ES-I3 (cell line): ENCODE measurements around the gene ARPC5.
A peak's percentile ranks its signal among the peaks of the same experiment; 100 is the strongest.
"Not testable (repeated sequence)": the region's sequence is repeated elsewhere in the genome, so short reads cannot be mapped to it uniquely, and the experiment has no call there.

Source experiments
- H3K36me3 ChIP-seq: 2 replicates; pipeline ENCODE4 v1.6.1; 2013; ENCODE audit warnings: mild to moderate bottlenecking, low read length, control low read depth, moderate library complexity; ENCODE audit not compliant: insufficient read depth
- H3K4me1 ChIP-seq: 2 replicates; pipeline ENCODE4 v1.6.1; 2013; ENCODE audit warnings: mild to moderate bottlenecking, control low read depth, low read length; ENCODE audit not compliant: insufficient read depth
- H3K9ac ChIP-seq: 2 replicates; pipeline ENCODE4 v1.6.1; 2013; ENCODE audit warnings: low read depth, mild to moderate bottlenecking, low read length, moderate library complexity
- H3K9me3 ChIP-seq: 2 replicates; pipeline ENCODE4 v1.6.1; 2013; ENCODE audit warnings: mild to moderate bottlenecking, low read length, moderate library complexity; ENCODE audit not compliant: control insufficient read depth, insufficient read depth

The ARPC5 gene

DNA sequence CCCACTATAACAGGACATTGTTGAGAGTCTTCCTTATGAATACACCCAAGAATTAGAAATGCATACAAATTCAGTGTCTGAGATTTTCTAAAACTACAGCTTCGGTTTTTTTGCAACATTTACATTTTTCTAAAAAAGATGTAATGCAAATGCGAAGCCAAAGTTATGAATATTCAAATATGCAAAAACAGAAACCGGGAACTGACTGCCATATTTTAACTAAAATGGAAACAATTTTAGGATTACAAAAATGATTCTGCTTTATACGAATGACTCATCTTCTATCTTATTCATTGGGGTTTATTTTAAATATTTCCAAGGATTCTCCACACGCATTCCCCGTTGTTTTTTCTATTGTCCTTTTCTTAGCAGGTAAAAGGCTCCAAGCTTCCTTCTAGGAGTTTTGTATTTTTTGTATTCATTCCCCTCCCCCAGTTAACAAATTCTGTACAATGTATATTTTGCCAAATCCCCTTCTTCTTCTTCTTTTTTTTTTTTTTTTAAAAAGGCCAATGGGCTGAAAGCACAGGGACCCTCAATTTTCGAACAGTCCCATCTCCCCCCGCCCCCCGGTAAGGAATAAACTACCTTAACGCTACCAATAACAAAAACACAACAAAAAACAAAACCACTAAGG, 1.0 kb downstream of the ARPC5 start:
- peak overlapping the region; percentile 93 for H3K9ac ChIP-seq
- no peaks in the 10 kb centered on the region for H3K4me1 ChIP-seq
- H3K9me3 ChIP-seq, result no peaks in the 10 kb centered on the region
- no peaks in the 10 kb centered on the region for H3K36me3 ChIP-seq

DNA sequence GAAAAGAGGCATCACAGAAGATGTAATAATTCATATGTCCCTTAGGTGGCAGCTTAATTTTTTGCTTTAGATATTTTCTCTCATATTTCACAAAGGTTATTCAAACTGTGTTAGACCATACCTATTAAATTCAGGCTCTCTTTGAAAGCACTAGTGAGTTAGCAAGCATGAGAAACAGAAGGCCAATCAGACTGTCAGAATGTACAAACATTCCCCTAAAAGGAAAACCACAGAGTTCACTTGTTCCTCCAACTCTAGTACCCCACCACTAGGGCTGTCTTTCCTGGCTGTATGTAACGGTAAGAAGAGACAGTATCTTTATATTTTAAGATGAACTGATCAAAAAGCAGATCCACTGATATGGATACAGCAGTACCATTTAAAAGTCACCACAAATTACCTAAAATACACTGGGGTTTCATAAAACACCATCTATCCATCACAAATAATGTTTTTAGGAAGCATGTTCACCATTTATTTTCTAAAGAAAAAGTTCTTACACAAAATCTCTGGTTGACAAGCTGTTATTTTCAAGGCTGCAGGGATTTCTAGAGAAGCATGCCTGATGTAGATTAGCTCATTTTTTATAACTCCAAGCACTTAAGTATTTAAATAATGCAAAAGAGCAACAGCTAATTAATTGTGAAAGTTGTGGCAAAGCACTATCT, 1.8 kb downstream of the ARPC5 start:
- no peaks in the 10 kb centered on the region for H3K9me3 ChIP-seq
- H3K4me1 ChIP-seq, result no peaks in the 10 kb centered on the region
- peak overlapping the region; percentile 93; the same call in 1 of the 2 replicates for H3K9ac ChIP-seq
- no peaks in the 10 kb centered on the region for H3K36me3 ChIP-seq

DNA sequence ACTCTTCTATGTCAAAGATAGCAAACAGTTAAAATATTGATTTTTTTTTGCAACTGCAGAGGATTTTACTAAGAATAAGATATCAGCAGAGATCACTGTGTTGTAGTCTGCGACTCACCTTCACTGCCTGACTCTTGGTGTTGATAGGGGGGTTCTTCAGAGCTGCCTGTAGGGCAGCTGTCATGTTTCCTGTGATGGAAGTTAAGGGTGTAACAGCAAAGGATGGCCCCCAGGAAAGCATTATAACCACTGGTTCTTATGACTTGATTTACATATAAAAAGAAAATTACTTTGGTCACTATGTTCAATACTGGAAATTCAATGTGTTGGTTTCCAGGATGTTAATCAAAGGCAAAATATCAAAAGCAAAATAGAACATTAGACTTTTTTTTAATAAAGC, 2.6 kb downstream of the ARPC5 start:
- no peaks in the 10 kb centered on the region for H3K36me3 ChIP-seq
- no peaks in the 10 kb centered on the region for H3K4me1 ChIP-seq
- H3K9me3 ChIP-seq, result no peaks in the 10 kb centered on the region
- no peak overlapping the region for H3K9ac ChIP-seq

DNA sequence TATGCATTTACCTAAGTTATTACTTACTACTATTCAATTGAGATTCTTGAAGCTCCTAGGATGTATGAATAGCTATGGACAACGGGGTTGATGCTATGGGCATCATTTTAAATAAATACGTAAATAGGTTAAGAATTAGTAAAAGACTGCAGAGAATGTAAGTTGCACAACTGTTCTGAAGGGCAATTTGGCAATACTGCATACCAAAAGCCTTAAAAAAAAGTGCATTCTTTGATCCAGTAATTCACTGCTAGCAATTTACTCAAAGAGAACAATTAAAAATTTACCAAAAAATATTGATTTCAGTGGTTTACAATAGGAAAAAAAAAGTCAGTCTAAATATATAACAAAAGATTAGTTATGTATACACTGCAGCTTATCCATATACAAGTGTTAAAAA, 3.5 kb downstream of the ARPC5 start:
- no peaks in the 10 kb centered on the region for H3K36me3 ChIP-seq
- no peaks in the 10 kb centered on the region for H3K9me3 ChIP-seq
- no peaks in the 10 kb centered on the region for H3K4me1 ChIP-seq
- H3K9ac ChIP-seq, result no peak overlapping the region

DNA sequence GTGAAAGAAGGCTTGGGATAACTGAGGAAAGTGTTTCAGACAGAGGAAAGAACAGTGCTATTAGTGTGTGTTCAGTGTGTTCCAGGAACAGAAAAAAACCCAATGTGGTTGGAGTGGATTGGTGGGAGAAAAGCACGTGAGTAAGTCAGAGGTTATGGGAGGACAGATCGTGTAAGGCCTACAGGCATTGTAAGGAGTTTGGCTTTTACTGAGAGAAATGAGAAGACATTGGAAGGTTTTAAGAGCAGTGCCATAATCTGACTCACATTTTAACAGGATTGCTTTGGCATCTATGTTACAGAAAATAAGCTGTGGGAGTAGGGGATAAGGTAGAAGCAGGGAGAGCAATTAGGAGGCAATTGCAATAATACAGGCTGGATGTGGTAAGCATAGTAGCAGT, 4.8 kb downstream of the ARPC5 start:
- no peaks in the 10 kb centered on the region for H3K9me3 ChIP-seq
- H3K4me1 ChIP-seq, result no peaks in the 10 kb centered on the region
- no peak overlapping the region for H3K9ac ChIP-seq
- H3K36me3 ChIP-seq, result no peaks in the 10 kb centered on the region

DNA sequence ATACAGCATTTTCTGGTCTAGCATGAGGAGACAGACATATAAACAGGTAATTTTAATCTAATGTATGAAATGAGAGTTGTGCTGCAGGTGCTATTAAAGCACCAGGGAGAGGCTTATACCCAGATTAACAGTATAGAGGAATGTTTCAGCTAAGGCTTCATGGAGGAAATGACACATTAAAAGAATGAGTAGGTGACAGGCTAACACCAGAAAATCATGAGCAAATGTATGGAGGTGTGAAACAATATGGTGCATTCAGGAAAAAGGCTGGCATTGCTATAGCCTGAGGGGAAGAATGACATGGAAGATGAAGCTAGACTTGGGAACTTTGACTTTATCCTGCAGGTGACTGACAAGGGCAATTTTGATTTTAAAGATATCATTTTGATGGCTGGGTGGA, 7.0 kb downstream of the ARPC5 start:
- Histone ChIP-seq H3K36me3 (no peaks in the 10 kb centered on the region; the same call in 1 of the 2 replicates), H3K9me3 (no peaks in the 10 kb centered on the region), H3K4me1 (no peaks in the 10 kb centered on the region), H3K9ac (no peak overlapping the region)

DNA sequence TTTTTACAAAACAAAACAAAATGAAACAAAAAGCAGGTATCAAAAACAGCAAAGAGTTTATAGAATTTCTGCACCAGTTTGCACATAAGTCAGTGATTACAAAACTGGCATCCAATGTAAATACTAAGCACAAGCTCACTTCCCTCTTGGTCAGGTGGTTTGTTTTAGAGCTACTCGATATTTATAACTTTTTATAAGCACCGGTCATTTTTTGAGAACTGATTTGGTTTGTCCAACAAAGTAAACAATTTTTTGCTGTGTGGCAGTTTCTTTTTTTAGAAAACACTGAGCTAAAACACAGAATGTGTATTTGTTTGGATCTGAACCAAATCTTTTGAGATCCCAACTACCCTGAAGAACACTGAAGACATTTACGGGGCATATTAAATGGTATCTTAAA, 9.3 kb downstream of the ARPC5 start:
- H3K4me1 ChIP-seq, H3K9me3 ChIP-seq, H3K36me3 ChIP-seq, H3K9ac ChIP-seq: not testable (repeated sequence)

DNA sequence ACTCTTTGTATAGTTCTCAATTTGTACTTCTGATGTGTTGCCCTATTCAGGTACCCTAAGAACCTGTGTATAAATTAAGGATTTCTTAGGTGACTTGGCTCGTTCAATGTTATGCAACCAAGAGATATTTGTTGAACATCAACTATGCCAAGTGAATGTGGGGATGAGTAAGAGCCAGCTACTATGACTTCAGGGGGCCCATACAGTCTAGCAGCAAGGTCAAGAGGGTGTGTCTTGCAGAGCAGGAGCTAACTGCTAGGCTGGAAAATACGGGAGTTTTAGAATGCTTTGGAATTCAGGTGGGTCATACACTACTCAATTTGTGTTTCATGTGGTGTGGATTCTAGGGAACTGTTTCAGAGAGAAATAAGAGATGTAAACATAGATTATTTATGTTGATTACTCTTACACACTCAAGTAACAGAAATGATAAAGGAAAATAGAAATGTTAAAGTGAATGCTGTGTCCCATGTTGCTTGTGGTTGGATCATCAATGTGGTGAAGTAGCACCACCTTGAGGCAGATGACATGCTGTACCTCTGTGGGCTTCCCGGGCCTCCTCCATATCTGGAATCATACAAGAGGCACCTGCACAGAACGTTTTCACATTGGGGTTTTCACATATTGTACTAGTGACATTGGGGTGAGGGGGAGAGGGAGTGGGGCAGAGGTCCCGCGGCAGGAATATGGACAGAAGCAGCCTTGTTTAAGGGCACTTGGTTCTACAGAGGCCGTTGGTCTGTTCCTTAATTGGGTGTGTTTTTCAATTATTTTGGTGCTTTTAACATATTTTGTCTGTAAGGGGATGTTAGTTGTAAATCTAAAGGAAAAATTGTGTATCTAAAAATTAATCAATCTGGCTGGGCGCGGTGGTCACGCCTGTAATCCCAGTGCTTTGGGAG, 12.4 kb downstream of the ARPC5 start:
- no peaks in the 10 kb centered on the region; the same call in 1 of the 2 replicates for H3K36me3 ChIP-seq
- no peaks in the 10 kb centered on the region for H3K9me3 ChIP-seq
- H3K4me1 ChIP-seq, result peaks cover 22% of the 10 kb centered on the region
- no peak overlapping the region; the same call in 1 of the 2 replicates for H3K9ac ChIP-seq

DNA sequence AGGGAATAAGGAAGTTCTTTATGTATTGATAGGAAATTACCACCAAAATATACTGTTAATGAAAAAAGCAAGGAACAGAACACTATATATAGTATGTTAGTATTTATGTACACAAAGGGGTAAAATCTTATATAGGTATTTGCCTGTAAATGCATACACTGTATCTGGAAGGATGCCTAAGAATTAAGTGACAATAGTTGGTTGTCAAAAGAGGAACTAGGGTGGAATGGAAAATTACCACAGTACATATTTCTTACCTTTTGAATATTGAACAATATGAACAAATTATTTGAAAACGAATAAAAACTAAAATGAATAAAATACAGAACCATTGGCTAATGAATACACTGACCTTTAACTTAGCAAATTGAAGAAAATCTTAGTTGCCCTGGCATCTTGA, 13.6 kb downstream of the ARPC5 start:
- Histone ChIP-seq H3K9me3 (no peaks in the 10 kb centered on the region), H3K36me3 (no peaks in the 10 kb centered on the region; the same call in 1 of the 2 replicates), H3K4me1 (peaks cover 22% of the 10 kb centered on the region), H3K9ac (no peak overlapping the region)

DNA sequence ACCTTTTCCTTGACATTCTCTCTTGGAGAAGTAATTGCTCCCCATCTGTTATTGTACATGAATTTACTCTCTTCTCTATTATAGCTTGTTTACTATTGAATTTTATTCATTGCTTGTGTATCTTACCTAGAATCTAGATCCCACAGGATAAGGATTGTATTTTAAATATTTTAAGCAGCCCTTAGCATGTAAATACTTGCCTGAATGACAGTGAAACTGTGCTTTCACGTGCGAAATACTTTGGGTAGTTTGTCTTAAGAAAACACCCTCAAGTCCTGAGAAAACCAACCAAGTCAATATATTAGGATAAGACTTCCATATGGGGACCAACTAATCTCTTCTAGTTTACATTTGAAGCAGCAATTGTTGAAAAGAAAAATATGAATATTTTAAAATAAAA, 15.3 kb downstream of the ARPC5 start:
- Histone ChIP-seq H3K9ac (no peak overlapping the region), H3K4me1 (peaks cover 22% of the 10 kb centered on the region), H3K36me3 (no peaks in the 10 kb centered on the region)

DNA sequence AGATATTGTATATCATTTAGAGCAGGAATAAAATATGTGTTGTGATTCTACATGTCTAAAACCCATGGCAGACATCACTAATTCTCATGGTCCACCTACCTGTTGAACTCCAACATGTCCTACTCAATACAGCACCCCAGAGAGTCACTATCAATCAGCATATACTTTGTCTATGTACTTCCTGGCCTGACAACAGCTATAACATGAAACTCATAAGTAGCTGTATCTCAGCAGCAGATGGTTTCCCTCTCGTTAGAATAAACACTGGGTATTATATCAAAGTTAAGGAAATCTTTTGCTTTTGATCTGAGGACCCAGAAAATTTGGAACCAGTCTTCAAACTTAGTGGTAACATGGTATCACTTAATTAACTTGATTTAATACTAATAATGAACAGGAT, 15.8 kb downstream of the ARPC5 start:
- Histone ChIP-seq H3K9ac (no peak overlapping the region), H3K9me3 (no peaks in the 10 kb centered on the region), H3K4me1 (peaks cover 22% of the 10 kb centered on the region), H3K36me3 (no peaks in the 10 kb centered on the region)

More for the DNA sequence above, 15.3 kb downstream of the ARPC5 start:
- H3K9me3 ChIP-seq, result no peaks in the 10 kb centered on the region

DNA sequence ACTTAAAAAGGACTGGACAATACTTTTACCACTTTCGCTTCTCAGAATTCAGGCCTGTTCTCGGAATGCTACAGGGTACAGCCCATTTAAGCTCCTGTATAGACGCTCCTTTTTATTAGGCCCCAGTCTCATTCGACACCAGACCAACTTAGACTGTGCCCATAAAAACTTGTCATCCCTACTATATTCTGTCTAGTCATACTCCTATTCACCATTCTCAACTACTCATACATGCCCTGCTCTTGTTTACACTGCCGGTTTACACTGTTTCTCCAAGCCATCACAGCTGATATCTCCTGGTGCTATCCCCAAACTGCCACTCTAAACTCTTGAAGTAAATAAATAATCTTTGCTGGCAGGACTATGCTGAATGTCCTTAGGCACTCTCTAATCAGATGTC, 17.4 kb downstream of the ARPC5 start:
- H3K4me1 ChIP-seq, result peaks cover 22% of the 10 kb centered on the region
- not testable (repeated sequence) for H3K9me3 ChIP-seq, H3K36me3 ChIP-seq, H3K9ac ChIP-seq

DNA sequence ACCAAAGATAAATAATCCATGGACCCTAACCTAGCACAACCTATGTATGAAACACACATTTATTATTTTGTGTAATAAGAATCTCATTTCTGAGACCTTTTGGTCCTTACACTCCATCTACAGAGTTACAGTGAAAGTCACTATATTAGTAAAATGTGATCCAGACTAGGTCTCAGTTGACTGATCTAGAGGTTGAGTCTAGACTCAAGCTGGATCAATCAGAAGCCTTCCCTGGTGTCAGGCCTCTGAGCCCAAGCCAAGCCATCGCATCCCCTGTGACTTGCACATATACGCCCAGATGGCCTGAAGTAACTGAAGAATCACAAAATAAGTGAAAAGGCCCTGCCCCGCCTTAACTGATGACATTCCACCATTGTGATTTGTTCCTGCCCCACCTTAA, 22.6 kb downstream of the ARPC5 start:
- not testable (repeated sequence) for H3K9ac ChIP-seq, H3K36me3 ChIP-seq, H3K9me3 ChIP-seq, H3K4me1 ChIP-seq

DNA sequence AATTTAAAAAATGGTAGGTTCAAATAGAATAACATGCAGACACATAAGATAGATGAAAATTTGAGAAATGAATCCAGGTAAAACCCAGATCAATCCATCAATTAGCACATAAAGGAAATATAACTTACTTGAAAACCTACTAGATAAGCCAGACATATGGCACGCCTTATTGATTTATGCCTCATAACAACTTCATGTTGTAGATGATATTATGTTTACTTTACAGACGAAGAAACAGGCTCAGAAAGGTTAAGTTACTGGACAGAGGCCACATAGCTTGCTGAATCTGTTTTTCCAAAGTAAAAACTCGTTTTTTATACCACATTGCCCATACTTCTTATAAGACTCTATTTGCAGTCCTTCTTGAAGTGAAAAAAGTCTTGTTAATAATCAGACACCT, 23.2 kb downstream of the ARPC5 start:
- Histone ChIP-seq H3K4me1 (no peaks in the 10 kb centered on the region), H3K36me3 (no peaks in the 10 kb centered on the region), H3K9ac (no peak overlapping the region), H3K9me3 (no peaks in the 10 kb centered on the region)

DNA sequence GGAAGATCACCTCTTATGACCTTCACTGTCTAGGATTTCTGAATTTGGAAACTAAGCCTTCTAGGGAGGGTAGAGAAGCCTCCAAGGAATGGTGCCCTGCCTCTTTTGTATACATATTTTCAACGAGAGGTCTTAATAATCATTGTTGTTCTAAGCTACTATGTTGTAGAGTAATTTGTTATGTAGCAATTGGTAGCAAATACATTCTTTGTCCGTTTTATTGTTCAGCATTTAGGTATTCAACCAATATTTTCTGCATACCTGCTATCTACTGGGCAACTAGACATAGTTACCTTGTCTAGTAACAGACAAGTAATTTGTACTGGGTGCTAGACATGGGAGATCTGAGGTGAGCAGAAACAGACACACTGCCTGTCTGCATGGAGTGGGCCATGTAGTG, 24.6 kb downstream of the ARPC5 start:
- Histone ChIP-seq H3K4me1 (no peaks in the 10 kb centered on the region), H3K9ac (no peak overlapping the region), H3K36me3 (no peaks in the 10 kb centered on the region), H3K9me3 (no peaks in the 10 kb centered on the region)
